H4 (cell line): ENCODE data around the gene NOTCH3. TPM values are rescaled to one million over a fixed set of nuclear protein-coding genes. Genes with fewer than 3 reads are reported as not detected.
A peak's percentile ranks its signal among the peaks of the same experiment; 100 is the strongest.

Experiments used
- DNase-seq: peaks from one replicate; pipeline ENCODE4 v3.0.0-alpha.2; 2015; ENCODE audit warnings: low spot score
- total RNA-seq: library from RNA; depleted of rRNA; stranded (reverse); fragments of >200 nt; shearing (Covaris generic); gene quantifications from 2 replicates; pipeline ENCODE4 v1.2.3, GENCODE V29; 2014; rRNA removed

The NOTCH3 gene
- total RNA-seq: 1.1 and 1.5 TPM in 2 replicates

- no peak for DNase-seq
Measured at GRCh38 chr19:15200553-15201364, at the start of gene NOTCH3. NOTCH3 (minus strand) TSS chr19:15200995; CDS start chr19:15200905, 90 bp downstream.

- DNase-seq: no peak
Measured at GRCh38 chr19:15250640-15250993, 49.8 kb upstream of the NOTCH3 start.

GRCh38 chr19:15249972-15250639, 49.3 kb upstream of the NOTCH3 start:
- DNase-seq: peak; percentile 85

- no peak for DNase-seq
Measured at GRCh38 chr19:15249528-15249874, 48.7 kb upstream of the NOTCH3 start.

DNA sequence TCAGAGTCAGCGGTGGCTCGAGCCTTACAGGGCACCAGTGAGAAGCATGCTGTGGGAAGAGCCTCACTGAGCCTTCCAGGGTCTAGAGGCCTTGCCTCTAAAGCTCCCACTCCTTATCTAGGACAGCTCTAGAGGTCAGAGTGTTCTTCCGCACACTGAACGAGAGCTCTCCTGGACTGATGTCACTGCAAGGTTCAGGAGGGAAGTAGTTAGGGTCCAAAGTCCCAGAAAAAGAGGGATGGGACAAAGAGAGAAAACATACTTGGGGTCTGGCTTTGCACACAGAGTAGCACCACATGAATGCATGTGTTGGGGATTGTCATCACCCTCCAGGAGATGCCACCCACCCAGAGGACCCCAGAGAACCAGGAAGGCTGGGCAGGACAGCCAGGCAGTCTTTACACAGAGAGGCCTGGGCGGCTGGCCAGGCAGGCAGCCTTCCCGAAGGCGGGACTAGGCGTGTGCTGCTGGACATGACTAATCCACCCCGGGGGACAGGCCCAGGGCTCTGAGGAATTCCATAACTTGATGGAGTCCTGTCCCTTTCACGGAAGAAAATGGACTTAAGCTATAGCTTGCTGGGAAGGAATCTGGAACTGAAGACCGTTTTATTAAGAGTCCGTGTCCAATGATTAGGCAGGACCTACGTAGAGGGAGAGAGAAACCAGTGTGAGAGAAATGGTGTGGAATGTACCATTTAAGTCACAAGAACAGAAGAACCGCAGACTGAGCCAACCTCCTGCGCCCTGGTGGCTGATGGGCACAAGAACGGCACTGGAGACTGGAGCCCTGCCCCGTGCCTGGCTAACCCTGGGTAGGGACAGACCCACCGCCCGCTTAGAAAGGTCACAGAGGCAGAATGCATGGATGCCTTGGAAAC, 48.1 kb upstream of the NOTCH3 start:
- DNase-seq: peak; percentile 67

- DNase-seq: no peak
Measured at GRCh38 chr19:15248106-15248505, 47.3 kb upstream of the NOTCH3 start.

DNA sequence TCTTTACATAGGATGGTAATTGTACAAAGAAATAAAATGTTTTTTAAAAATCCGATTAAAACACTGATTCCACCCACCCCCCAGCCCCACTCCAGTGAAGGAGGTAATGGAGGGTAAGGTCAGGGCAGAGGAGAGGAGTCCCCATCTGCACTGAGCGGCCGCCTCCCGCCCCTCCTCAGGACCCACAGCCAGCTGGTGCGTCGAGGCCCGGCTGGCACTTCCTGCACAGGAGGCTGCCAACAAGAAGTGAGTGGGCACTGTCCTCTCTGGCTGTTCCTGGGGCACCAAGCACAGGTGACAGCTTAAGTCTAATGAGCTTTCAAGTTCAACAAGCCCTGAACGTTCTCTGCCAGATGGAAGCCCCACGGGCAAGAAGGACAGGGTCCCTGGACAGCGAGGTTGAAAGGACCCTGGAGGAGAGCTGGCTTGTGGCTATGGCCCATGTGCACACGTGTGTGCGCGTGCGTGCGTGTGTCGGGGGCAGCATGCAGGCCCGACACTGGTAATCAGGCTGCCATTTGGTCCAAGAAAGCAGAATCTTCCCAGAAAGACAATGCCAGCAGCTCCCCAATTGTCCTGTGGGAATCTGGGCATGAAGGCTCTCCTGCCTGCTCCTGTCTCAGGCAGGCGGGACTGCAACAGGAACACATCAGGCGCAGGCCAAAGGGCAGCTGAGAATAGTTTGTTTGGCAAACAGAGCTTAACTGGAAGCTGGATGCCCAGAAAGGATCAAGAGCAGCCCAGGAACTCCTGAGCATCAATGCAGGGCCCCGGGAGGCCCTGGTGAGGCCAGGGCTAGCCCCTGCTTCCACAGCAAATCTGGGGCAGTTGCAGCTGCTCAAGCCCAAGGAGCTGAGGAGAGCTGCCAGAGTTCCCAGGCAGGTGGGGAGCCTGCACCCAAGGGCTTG, 46.6 kb upstream of the NOTCH3 start:
- no peak for DNase-seq

DNA sequence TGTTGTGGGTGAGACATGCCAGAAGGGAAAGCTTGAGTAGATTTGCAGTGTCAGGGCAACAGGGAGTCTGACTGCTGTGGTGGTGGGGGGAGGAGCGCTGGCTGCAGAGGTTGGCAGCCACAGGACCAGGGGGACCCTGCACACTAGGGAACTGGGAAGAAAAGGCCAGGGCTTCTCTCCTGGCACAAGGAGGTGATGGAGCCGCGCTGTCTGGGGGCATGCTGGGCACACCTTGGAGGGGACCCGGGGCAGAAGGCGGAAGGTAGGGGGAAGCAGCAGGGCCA, 45.3 kb upstream of the NOTCH3 start:
- DNase-seq: no peak

- DNase-seq: no peak
Measured at GRCh38 chr19:15245370-15246197, 44.8 kb upstream of the NOTCH3 start.

- no peak for DNase-seq
Measured at GRCh38 chr19:15244808-15245207, 44.0 kb upstream of the NOTCH3 start.

- DNase-seq: no peak
Measured at GRCh38 chr19:15244106-15244803, 43.5 kb upstream of the NOTCH3 start.

DNA sequence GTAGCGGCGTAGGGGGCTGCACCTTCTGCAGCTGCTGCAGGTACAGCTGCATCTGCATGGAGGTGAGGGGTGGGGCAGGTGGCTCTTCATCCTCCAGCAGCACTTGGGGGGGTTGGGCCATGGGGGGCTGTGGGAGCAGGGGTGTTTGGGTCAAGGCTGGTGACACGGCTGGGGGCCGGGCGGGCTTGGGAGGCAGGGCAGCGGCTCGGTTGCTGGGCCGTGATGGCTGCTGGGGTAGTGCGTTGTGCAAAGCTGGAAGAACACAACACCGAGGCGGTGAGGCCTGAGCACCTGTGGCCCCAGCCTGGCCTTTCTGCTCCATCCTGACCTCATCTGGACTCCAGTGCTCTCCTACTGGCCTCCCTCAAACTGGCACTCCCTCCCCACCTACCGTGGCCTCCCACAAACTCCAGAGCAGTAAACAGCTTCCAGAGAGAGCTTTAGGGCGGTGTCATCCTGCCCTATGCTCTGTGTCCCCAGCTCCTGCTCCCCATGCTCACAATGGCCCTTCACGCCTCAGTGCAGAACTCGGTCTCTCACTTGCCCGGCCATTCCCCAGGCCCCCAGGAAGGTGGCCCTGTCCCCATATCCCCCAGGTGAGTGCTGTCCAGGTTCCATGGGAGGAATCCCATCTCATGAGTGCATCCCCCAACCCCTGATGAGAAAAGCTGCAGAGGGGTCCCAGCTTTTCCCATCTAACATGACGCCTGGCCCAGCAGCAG, 42.6 kb upstream of the NOTCH3 start:
- no peak for DNase-seq

DNA sequence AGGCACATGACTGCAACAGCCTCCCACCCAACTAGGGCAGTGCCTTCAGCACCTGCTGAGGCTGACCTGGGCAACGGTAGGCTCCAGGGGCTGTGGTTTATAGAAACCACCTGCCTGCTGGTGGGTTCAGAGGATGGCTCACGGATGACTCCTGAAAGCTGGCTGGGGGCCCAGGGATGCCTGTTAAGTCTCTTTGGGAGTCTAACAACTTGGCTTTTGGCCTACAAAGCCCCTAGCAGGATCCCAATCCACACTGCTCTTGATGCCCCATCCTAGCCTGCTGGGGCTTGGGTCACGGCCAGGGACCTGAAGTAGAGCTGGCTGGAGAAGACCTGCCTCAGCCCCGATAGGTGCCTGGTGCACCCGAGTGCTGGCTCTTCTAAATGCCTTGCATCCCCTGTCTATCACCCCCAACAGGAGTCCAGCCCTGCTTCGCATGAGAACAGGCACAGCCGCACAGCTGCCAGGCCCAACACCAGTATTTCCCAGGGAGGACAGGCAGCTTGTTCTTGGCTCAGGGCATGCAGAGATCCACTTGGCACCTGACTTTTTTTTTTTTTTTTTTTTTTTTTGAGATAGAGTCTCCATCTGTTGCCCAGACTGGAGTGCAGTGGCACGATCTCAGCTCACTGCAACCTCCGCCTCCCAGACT, 40.6 kb upstream of the NOTCH3 start:
- DNase-seq: no peak

GRCh38 chr19:15240515-15240914, 39.7 kb upstream of the NOTCH3 start:
- no peak for DNase-seq

- DNase-seq: no peak
Measured at GRCh38 chr19:15239337-15239949, 38.6 kb upstream of the NOTCH3 start.

DNA sequence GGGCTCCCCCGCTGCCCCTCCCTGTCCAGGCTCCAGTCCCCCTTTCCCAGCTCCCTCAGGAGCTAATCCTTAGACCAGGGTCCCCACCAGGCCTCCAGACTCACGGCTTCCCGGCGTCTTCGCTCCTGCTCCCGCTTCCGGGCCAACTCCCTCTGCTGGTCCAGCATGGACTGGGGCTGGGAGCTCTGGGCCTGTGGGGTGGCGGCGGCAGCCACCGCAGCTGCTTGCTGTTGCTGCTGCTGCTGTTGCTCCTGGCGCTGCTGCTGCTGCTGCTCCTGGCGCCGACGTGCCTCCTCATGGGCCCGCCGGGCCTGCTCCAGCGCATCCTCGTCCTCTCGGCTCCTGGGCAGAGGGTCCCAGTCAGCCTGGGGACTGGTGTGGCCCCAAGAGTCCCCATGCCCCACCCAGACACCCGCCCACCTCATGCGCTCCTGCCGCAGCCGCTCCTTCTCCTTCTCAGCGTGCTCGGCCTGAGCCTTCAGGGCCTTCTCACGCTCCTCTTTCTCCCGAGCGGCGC, 37.9 kb upstream of the NOTCH3 start:
- no peak for DNase-seq

DNA sequence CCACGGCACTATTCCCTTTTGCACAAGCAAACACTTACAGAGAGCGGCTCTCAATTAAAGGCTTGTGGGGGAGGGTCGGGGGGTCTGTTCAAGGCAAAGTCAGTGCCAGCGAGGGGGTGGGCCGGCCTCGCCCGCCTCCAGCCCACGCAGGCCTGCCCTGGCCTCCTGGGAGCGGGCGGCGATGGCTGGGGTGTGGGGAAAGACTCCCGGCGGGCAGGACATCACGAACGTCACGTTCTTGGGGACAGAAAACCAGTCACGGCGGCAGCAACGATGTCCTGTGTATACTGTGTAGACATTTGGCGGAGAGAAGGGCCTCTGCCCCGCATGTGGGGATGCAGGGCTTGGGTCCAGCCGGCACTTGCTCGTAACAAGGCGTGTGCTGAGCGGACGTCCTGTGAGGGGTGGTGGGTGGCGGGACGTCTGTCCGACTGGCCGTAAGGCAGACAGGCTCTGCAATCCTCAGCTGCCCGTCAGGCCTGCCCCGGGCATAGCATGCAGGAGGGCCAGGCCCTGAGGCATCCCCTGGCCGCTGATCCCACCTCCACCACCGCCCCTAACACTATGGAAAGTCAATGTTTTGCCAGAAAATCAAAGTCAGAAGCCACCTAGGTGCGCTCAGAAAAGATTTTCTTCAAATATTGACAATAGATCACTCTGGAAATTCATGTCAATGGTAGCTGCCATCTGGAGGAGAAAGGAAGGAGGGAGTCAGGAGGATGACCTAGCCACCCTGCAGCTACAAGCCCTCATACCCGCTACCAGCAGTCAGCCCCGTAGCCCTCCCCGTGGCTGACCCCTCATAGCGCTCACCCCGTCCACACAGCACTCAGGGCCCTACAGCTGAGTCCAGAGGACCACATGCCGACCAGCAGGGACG, 37.2 kb upstream of the NOTCH3 start:
- DNase-seq: no peak
